MG63 (cell line): ENCODE measurements around the gene GAS7. TPM values are rescaled to one million over a fixed set of nuclear protein-coding genes. Genes with fewer than 3 reads are reported as not detected.

Source experiments
- DNase-seq: peaks from one replicate; pipeline ENCODE4 v3.0.0-alpha.2; 2020
- H3K27me3 ChIP-seq: fragments of 250-450 bp; sonication (Bioruptor Pico); 2 replicates; pipeline ENCODE4 v1.5.1; 2020; ENCODE audit warnings: mild to moderate bottlenecking, moderate library complexity
- H3K36me3 ChIP-seq: fragments of 250-450 bp; sonication (Bioruptor Pico); 2 replicates; pipeline ENCODE4 v1.5.1; 2020; ENCODE audit warnings: mild to moderate bottlenecking, moderate library complexity
- H3K4me3 ChIP-seq: fragments of 250-450 bp; sonication (Bioruptor Pico); 2 replicates; pipeline ENCODE4 v1.5.1; 2020; ENCODE audit warnings: mild to moderate bottlenecking, moderate library complexity
- H3K9me3 ChIP-seq: fragments of 250-450 bp; sonication (Bioruptor Pico); 2 replicates; pipeline ENCODE4 v1.5.1; 2020; ENCODE audit warnings: mild to moderate bottlenecking, moderate library complexity
- total RNA-seq: library from RNA; depleted of rRNA; stranded (reverse); fragments of >200 nt; shearing (Covaris generic); gene quantifications from 2 replicates; pipeline ENCODE4 v1.2.3, GENCODE V29; 2014; ENCODE audit warnings: low replicate concordance

GAS7 gene
- total RNA-seq, 1 experiment from 2014 or later, result 8.7 TPM

DNA sequence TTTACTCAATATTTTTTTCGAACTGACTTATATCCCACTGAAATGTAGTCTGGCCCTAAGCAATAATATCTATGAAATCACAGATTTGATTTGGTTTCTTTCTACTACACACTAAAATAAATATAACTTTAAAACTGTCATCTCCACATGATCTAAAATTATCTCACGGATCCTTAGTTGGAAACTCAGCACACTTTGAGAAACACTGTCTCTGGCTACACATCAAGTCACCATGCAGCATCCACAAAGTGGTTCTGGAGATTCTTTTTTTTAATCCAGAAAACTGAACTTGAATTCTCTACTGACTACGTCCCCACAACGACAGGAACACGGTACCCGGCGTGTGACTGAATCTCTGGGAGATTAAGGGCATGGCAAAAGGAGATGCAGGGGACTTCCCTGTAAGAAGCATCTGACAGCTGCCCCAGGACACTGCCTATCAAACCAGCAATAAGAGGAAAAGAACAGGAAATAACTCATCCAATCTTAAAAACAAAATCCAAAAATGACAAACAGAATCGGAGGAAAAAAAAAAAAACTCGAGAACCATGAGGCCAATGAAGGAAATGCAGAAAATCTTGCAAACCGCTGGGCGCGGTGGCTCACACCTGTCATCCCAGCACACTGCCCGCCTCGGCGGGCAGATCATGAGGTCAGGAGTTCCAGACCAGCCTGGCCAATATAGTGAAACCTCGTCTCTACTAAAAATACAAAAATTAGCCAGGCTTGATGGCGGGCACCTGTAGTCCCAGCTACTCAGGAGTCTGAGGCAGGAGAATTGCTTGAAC is 152.3 kb downstream of the GAS7 start:
- no peak for DNase-seq
- no peak overlapping the region for H3K4me3 ChIP-seq
- H3K36me3 ChIP-seq, result no peaks in the 10 kb centered on the region

DNA sequence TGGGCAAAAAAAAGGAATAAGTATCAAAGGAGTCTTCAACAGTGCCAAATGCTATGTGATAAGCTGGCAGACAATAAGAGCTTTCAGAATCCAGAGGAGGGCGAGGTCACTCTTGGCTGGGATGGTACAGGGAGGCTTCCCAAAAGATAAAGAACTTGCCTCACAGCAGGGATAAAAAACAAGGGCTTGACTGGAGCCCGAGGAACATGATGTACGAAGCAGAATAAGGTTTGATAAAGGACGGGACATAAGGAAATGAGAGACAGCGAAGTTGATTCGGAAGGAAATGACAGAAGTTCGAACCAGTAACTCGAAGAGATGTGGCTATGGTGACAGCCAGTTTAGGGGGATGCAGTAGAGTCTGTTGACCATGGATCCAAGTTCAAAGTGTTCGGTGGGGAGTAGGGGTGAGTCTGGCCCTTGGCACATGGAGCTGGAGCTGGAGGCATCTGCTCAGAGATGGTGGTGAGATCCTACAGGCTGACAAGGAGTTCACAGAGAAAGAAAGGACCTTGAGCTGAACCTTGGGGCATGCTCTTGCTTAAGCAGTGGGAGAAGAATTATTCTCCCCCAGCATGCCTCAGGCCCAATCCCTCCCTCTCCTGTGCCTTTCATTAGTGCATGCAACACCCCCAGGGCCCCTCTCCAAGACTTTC is 155.7 kb downstream of the GAS7 start:
- Histone ChIP-seq H3K27me3 (no peaks in the 10 kb centered on the region; the same call in 1 of the 2 replicates), H3K9me3 (no peaks in the 10 kb centered on the region), H3K4me3 (no peak overlapping the region), H3K36me3 (no peaks in the 10 kb centered on the region)
- no peak for DNase-seq

More for the DNA sequence above, 152.3 kb downstream of the GAS7 start:
- Histone ChIP-seq H3K27me3 (no peaks in the 10 kb centered on the region), H3K9me3 (no peaks in the 10 kb centered on the region)

DNA sequence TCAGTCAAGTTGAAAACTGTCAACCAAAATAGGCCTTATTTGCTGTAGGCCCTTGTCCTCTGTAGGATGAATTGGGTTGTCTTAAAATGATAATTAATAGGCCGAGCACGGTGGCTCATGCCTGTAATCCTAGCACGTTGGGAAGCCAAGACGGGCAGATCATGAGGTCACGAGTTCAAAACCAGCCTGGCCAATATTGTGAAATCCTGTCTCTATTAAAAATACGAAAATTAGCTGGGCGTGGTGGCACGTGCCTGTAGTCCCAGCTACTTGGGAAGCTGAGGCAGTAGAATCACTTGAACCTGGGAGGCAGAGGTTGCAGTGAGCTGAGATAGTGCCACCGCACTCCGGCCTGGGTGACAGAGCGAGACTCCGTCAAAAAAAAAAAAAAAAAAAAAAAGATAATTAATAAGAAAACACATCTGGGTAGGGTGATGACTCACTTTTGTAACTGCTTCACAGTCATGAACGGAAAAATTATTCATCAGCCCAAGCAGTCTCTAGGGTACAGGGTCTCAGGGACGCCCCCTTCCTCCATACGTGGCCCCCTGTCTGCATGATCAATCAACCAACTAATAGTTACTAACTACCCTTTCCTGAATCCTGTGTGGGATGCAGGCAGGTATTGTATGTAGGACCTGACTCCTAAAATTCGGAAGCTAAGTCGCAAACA is 156.4 kb downstream of the GAS7 start:
- no peaks in the 10 kb centered on the region for H3K36me3 ChIP-seq
- H3K9me3 ChIP-seq, result no peaks in the 10 kb centered on the region
- H3K4me3 ChIP-seq, result no peak overlapping the region
- no peak for DNase-seq
- H3K27me3 ChIP-seq, result no peaks in the 10 kb centered on the region; the same call in 1 of the 2 replicates

DNA sequence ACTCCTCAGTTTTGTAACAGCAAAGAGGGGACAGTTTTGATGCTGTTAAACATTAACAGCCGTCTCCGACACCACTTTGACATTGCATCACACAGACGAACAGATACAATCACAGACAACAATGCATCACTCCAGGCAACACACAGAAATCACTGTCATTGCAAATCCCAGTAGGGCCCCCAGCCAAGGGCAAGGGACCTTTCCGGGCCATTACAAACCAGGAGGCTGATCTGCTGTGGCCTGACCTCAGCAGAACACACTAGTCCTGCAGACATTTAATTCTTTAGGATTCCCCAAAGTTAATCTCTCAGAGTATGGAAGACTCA is 157.2 kb downstream of the GAS7 start:
- no peaks in the 10 kb centered on the region; the same call in 1 of the 2 replicates for H3K27me3 ChIP-seq
- H3K9me3 ChIP-seq, result no peaks in the 10 kb centered on the region
- H3K36me3 ChIP-seq, result no peaks in the 10 kb centered on the region
- no peak for DNase-seq
- no peak overlapping the region for H3K4me3 ChIP-seq

DNA sequence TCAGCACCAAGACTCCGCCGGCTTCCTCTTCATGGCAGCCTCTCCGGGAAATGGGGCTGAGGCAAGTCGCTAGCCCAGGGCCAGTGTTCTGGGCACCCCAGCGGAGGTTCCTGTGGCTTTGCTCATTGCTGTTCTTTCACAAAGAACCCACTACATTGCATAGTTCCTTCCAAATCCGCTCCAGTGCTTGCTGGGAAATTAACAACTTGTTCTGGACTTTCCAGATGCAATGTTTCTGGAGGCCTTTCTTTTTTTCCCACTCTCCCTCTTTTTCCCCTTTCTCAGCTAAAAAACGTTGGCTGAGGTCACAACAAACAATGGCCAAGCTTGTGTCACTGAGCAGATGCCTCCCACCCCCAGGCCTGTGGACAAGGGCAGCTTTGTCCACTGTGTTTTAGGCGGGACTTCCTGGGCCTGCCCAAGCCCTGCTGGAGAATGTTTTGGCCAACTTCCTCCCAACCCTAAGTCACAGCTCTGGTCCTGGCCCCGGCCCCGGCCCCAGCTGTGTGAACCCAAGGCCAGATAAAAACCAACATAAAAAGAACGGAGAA is 161.8 kb downstream of the GAS7 start:
- Histone ChIP-seq H3K9me3 (no peaks in the 10 kb centered on the region), H3K4me3 (no peak overlapping the region), H3K27me3 (no peaks in the 10 kb centered on the region; the same call in 1 of the 2 replicates), H3K36me3 (no peaks in the 10 kb centered on the region)
- DNase-seq, result no peak

DNA sequence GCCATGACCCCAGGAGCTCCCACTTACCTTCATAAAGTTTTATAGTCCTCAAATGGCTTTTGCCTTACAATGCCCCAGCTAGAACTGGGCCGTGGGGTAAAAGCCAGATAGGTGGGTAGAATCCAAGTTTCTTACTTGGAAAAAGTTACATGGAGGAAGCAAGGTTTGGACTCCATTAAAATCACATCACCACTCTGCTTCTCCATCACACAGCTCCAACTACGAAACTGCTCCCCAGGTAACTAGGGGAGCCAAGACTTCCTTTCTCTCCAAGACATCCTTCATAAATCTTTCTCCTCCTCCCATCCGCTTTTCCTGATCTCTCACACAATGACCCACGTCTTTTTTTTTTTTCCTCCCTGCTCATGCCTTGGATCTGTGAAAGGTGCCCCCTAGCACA is 162.5 kb downstream of the GAS7 start:
- no peak overlapping the region for H3K4me3 ChIP-seq
- H3K9me3 ChIP-seq, result no peaks in the 10 kb centered on the region
- DNase-seq, result no peak
- no peaks in the 10 kb centered on the region; the same call in 1 of the 2 replicates for H3K27me3 ChIP-seq
- H3K36me3 ChIP-seq, result no peaks in the 10 kb centered on the region

DNA sequence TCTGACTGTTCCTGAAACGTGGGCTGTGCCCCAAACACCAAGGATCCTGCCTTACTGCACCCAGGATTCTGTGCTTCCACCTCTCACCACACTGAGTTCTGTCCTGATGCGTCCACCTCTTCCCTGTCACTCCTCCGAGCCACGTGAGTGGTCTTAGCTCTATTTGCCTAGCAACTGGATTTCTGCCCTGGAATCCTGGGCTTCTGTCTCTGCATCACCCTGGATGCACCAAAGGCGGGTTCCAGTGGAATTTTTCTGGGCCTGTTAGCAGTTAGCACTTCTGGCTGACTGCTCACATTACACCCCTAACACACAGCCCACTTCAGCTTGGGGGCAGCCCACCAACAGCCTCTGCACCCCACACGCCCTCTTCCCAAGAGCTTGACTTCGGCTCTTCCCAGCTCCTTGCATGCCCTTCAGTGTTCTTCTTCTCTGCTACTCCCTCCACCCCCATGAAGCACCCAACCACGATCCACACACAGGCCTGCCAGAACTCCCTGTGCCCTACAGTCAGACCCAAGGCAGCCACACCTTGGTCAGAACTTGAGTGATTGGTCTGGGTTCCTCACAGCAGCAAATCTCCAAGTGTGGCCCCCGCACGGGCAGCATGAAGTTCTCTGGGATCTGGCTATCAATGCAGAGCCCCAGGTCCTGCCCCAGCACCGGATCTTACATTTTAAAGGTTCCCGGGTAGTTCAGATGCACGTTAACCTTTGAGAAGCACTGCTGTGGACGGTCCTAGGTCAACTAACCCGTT is 163.5 kb downstream of the GAS7 start:
- DNase-seq, result no peak
- no peaks in the 10 kb centered on the region for H3K36me3 ChIP-seq
- no peaks in the 10 kb centered on the region; the same call in 1 of the 2 replicates for H3K27me3 ChIP-seq
- no peaks in the 10 kb centered on the region for H3K9me3 ChIP-seq
- no peak overlapping the region for H3K4me3 ChIP-seq

DNA sequence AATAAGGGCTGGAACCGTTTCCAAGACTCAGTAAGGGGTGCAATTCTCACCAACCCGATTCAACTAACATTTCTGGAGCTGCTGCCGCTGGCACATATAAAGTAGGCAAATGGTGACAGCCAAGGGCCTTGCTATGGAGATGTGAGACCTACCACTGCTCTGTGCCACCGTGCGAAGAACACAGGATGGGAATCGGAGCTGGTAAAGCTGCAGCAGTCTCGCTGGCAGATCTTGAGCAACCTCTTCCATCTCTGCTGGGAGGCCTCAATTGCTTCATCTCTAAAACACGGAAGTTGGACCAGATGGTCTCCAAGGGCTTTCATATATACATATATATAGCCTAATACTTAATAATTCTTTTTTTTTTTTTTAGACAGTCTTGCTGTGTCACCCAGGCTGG is 164.4 kb downstream of the GAS7 start:
- Histone ChIP-seq H3K4me3 (no peak overlapping the region), H3K9me3 (no peaks in the 10 kb centered on the region), H3K36me3 (no peaks in the 10 kb centered on the region), H3K27me3 (no peaks in the 10 kb centered on the region; the same call in 1 of the 2 replicates)
- DNase-seq, result no peak

DNA sequence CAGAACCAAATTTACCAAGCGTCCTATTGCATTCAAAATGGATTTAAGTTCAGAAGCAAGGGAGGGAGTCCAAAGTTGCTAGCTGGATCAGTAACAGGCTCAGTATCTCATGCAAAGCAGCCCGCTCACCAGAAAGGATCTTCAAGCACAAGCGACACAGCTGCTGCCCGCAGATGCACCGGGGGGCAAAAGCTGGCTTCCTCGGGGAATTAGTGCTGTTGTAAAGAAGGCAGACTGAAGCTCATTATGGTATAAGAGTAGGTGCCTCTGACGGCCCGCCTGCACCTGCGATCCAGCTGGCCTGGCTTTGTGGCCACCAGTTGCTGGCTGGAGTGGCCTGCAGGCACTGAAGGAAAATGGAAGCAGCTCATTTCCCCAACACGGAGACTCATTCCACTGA is 165.0 kb downstream of the GAS7 start:
- H3K9me3 ChIP-seq, result no peaks in the 10 kb centered on the region
- no peaks in the 10 kb centered on the region; the same call in 1 of the 2 replicates for H3K27me3 ChIP-seq
- no peak for DNase-seq
- H3K4me3 ChIP-seq, result no peak overlapping the region
- no peaks in the 10 kb centered on the region for H3K36me3 ChIP-seq

DNA sequence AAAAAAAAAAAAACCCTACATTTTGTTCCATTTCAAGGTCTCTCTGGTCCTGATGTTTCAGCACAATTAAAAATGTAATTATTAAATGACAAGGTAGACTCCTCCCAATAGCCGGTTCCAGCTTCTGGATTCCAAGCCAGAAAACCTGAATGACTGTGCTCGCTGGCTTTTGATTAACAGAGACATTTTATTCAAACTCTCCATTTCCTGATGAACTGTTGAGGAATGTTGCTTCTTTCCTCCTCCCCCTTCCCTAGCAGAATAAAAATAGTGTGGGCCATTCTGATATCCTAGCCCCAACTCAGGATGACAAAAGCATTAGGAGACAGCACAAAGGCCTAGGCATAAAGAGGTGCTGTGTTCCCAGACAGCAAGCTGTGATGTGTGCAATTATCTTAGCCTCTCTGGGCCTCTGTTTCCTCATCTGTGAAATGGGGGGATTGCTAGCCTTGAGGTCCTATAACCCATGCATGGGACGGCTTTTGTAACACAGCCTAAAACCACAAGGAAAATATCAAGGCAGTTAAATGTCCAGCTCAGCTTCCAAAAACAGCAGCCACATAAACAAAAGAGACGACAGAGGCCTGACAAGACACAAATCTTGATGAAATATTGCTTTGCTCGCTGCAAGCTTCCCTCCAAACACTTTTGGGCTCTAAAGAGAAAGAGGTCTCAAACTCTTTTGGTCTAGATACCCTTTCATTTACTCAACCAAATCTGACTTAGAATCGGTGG is 166.1 kb downstream of the GAS7 start:
- Histone ChIP-seq H3K4me3 (no peak overlapping the region), H3K36me3 (no peaks in the 10 kb centered on the region), H3K27me3 (no peaks in the 10 kb centered on the region), H3K9me3 (no peaks in the 10 kb centered on the region)
- DNase-seq, result no peak

DNA sequence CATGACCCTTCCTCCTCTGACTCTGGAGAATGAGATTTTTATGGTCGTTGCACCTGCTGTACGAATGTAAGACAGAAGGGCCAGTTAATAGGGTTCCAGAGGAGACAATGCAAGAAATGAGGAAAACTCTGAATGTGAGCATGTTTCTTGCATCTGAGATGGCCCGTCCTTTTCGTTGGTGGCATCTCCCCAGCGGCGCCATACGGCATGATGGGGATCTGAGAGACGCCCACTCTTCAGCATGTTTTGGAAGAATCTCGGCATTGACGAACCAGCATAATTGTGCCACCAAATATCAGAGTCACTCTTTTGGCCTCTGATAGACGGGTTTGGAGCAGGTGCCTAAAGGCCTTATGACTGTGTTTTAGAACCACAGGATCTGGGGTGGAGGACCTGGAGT is 166.8 kb downstream of the GAS7 start:
- DNase-seq, result no peak
- no peaks in the 10 kb centered on the region for H3K36me3 ChIP-seq
- H3K4me3 ChIP-seq, result no peak overlapping the region
- no peaks in the 10 kb centered on the region for H3K9me3 ChIP-seq
- no peaks in the 10 kb centered on the region for H3K27me3 ChIP-seq

DNA sequence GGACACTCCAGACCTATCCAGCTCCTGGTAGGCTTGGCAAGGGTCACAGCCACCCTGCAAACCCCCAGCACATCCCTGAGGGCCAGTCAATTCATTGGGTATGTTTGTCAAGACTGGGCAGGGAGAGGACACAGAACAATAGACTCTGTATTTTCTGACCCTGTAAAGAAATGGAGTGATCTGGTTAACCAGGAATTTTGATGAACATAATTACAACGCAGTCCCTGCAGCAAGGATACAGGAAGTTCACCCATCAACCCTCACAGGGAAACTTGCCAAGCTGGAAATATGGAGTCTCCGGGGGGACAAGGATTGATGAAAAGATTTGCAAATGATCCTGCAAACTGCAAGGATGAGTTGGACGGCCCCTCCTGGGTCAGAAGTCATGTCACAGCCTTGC is 167.3 kb downstream of the GAS7 start:
- no peaks in the 10 kb centered on the region for H3K36me3 ChIP-seq
- H3K4me3 ChIP-seq, result no peak overlapping the region
- H3K9me3 ChIP-seq, result no peaks in the 10 kb centered on the region
- no peaks in the 10 kb centered on the region for H3K27me3 ChIP-seq
- no peak for DNase-seq

DNA sequence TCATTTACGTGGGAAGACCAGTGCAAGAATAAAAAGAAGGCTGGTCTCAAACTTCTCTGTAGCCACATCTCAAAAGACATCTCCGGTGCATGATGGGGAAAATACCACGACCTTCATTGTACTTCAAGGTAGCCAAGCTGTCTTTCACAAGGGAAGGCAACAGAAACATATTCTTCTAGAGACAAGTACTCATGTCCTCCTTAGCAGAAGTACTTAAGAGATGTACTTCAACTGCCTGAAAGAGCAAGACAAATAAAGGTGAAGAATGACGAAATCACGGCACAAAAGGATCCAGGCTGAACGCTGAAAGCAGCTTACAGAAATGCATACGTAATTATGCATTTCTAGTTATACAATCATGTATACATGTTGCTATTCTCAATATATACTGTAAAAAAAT is 169.3 kb downstream of the GAS7 start:
- Histone ChIP-seq H3K36me3 (no peaks in the 10 kb centered on the region), H3K4me3 (no peak overlapping the region), H3K9me3 (no peaks in the 10 kb centered on the region), H3K27me3 (no peaks in the 10 kb centered on the region)
- no peak for DNase-seq

DNA sequence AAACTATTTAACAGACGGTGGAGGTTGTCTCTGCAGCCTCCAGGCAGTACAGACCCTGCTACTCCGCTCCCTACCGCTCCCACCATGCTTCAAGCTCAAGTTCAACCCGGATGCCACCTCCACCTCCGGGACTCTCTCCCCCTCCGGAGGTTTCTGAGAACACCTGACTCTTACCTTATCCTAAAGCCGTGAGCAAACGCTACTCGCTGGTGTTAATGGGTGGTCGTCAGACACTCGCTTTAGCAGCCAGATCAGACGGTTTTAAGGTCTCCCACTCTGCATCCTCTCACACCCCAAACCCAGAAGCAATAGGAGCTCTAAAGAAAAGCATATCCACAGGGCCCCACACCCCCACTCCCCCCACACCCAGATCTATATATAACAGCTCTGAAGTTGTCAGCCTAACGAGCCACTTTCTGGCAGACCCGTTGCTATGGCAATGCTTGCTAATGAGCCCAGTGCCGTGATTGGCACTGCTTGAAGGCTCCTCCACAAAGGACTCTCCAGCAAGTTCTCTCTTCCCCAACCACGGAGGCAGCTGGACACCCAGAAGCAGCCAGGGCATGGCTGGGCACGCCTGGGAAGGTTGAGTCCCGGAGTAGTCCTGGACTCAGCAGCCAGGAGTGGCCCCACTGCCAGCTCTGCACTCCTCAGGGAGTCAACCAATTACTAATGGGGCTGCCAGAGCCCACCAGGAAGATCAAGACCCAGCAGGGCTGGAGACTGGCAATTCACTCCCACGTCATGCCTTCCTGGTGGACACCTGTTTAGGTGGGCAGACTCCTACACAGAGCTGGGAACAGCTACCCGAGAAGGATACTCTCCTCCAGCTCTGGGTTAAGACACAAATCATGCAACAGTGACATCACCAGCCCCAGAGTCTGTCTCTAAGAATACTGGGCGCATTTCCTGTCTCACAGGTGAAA is 172.2 kb downstream of the GAS7 start:
- Histone ChIP-seq H3K36me3 (no peaks in the 10 kb centered on the region), H3K9me3 (no peaks in the 10 kb centered on the region), H3K4me3 (no peak overlapping the region), H3K27me3 (peaks cover 7% of the 10 kb centered on the region; the same call in 1 of the 2 replicates)
- DNase-seq, result no peak

DNA sequence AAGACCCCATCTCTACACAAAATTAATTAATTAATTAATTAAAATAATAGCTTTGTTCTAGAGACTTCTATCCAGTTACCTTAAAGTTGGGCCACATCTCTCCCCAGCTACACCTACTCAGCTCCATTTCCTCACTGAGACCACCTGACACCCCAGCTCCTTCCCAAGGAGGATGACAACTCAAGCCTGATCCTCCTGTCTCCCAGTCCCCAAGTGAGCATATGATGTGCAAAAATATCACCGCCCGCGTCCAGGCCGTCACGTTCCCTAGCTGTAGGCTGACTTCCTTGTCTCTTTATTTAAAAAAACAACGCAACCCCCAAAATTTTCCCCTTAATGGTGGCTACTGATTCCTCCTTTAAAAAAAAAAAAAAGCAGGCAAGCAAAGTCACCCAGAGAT is 173.2 kb downstream of the GAS7 start:
- Histone ChIP-seq H3K36me3 (no peaks in the 10 kb centered on the region), H3K27me3 (peaks cover 7% of the 10 kb centered on the region; the same call in 1 of the 2 replicates), H3K4me3 (no peak overlapping the region), H3K9me3 (no peaks in the 10 kb centered on the region)
- no peak for DNase-seq
